Endothelial cell of coronary artery (primary cell): ENCODE data around the gene OBP2B. TPM values are rescaled to one million over a fixed set of nuclear protein-coding genes. Genes with fewer than 3 reads are reported as not detected.

Experiments used
- total RNA-seq: library from RNA; depleted of rRNA; stranded (reverse); fragments of >200 nt; gene quantifications from 2 replicates; pipeline ENCODE4 v1.2.3, GENCODE V29; 2014

OBP2B gene
- total RNA-seq = not detected in 2 replicates

GRCh38 chr9:133208880-133209300 is at the start of gene OBP2B:
Gene OBP2B, minus strand, starts transcription at chr9:133209250. Its CDS starts 51 bp downstream, at chr9:133209199.

GRCh38 chr9:133163504-133164172 is 45.4 kb downstream of the OBP2B start, which contains the start of gene GBGT1:
Gene GBGT1, minus strand, starts transcription at chr9:133163914. Its CDS starts 1,502 bp downstream, at chr9:133162412.

Other genes with a start within 250 kb of the OBP2B start
- not detected in 2 replicates for gene GFI1B, start 230.6 kb downstream of the OBP2B start, total RNA-seq
- 42.4 and 50.9 TPM in 2 replicates for gene GTF3C5, start 178.3 kb downstream of the OBP2B start, total RNA-seq
- 0.18 and 0.28 TPM in 2 replicates for gene CEL, start 147.3 kb downstream of the OBP2B start, total RNA-seq
- gene RALGDS, start 88.0 kb downstream of the OBP2B start, total RNA-seq = 30.6 and 30.9 TPM in 2 replicates
- gene GBGT1, start 45.3 kb downstream of the OBP2B start, total RNA-seq = 9.6 and 11.2 TPM in 2 replicates
- not detected in 2 replicates for gene ABO, start 66.0 kb upstream of the OBP2B start, total RNA-seq
- gene SURF6, start 126.9 kb upstream of the OBP2B start, total RNA-seq = 10.6 and 13.9 TPM in 2 replicates
- gene MED22, start 138.9 kb upstream of the OBP2B start, total RNA-seq = 13.2 and 13.9 TPM in 2 replicates
- 2,993 and 3,212 TPM in 2 replicates for gene RPL7A, start 139.0 kb upstream of the OBP2B start, total RNA-seq
- 19.9 and 27.8 TPM in 2 replicates for gene SURF1, start 147.2 kb upstream of the OBP2B start, total RNA-seq
- gene SURF2, start 147.3 kb upstream of the OBP2B start, total RNA-seq = 18.7 and 19.7 TPM in 2 replicates
- gene SURF4, start 166.8 kb upstream of the OBP2B start, total RNA-seq = 376 and 383 TPM in 2 replicates
- 0.36 and 0.47 TPM in 2 replicates for gene STKLD1, start 167.1 kb upstream of the OBP2B start, total RNA-seq
- 20.2 and 23.5 TPM in 2 replicates for gene REXO4, start 208.8 kb upstream of the OBP2B start, total RNA-seq
- gene ADAMTS13, start 213.1 kb upstream of the OBP2B start, total RNA-seq = 0.27 and 1.3 TPM in 2 replicates